A549 (cell line): ENCODE measurements around the gene B4GALT2. TPM values are rescaled to one million over a fixed set of nuclear protein-coding genes. Genes with fewer than 3 reads are reported as not detected.

Experiments used
- ATAC-seq, 2 experiments: fragments of 200-7000 bp in 1 of 2; fragments of >200 bp in 1 of 2; cut with Nextera tagmentation in 1 of 2; cut with Tn5 transposase in 1 of 2; 3 replicates each; pipeline versions ENCODE4 v1.8.0 to v1.9.1; 2018 to 2020; ENCODE audit warnings: mild to moderate bottlenecking in 1 of 2, moderate library complexity in 1 of 2
- CTCF ChIA-PET: fragments of 300-600 bp; sonication (Branson Sonifier 250); formaldehyde crosslinking; extraction: SDS; loops from one replicate; lab custom pipeline; 2021; ENCODE audit warnings: antibody characterized with exemption, inconsistent platforms; lab: Yijun Ruan, JAX
- POLR2A ChIA-PET: fragments of 350-600 bp; formaldehyde crosslinking; extraction: SDS; loops from one replicate; lab custom pipeline; 2021; ENCODE audit warnings: antibody characterized with exemption, inconsistent platforms; lab: Yijun Ruan, JAX
- DNase-seq, 2 experiments: peaks; one replicate each; pipeline versions ENCODE4 v3.0.0 to v3.0.0-alpha.2; 2011 to 2016; ENCODE audit warnings: low read depth in 1 of 2, low spot score in 1 of 2
- FAIRE-seq: peaks from 2 replicates; lab custom pipeline; 2011; peaks lifted over from hg19 to GRCh38; lab: Jason Lieb, UNC
- H3K27ac ChIP-seq, 2 experiments: fragments of >200 bp; sonication (Bioruptor Twin); formaldehyde crosslinking; 3 replicates each; pipeline ENCODE4 v1.5.1; 2016 to 2017
- H3K4me1 ChIP-seq: fragments of >200 bp; sonication (Bioruptor Twin); formaldehyde crosslinking; 3 replicates; pipeline ENCODE4 v1.6.1; 2016
- H3K4me2 ChIP-seq: fragments of >200 bp; sonication (Bioruptor Twin); formaldehyde crosslinking; 3 replicates; pipeline ENCODE4 v1.6.1; 2016
- H3K4me3 ChIP-seq: fragments of >200 bp; sonication (Bioruptor Twin); formaldehyde crosslinking; 3 replicates; pipeline ENCODE4 v1.5.1; 2016
- H3K9me3 ChIP-seq: fragments of >200 bp; sonication (Bioruptor Twin); formaldehyde crosslinking; 3 replicates; pipeline ENCODE4 v1.6.1; 2016
- E2F6 ChIP-seq: IDR thresholded peaks from 2 replicates; pipeline ENCODE4 v1.6.1; 2012; ENCODE audit warnings: low read depth, borderline replicate concordance
- EHMT2 ChIP-seq: fragments of 200-600 bp; sonication (generic); IDR thresholded peaks from 2 replicates; pipeline ENCODE4 v1.6.1; 2016; ENCODE audit warnings: antibody characterized with exemption, low read depth, mild to moderate bottlenecking, moderate library complexity
- EP300 ChIP-seq, 2 experiments: fragments of >200 bp; sonication (Bioruptor Twin); formaldehyde crosslinking; IDR thresholded peaks; 2 replicates in 1 of 2; 3 replicates in 1 of 2; pipeline ENCODE4 v1.6.1; 2016 to 2017
- FOXS1 ChIP-seq: fragments of 250-450 bp; sonication (Bioruptor Pico); IDR thresholded peaks from 2 replicates; pipeline ENCODE4 v1.5.0; 2020; ENCODE audit warnings: mild to moderate bottlenecking, moderate library complexity
- GATA3 ChIP-seq: IDR thresholded peaks from 2 replicates; pipeline ENCODE4 v1.6.1; 2012; ENCODE audit warnings: borderline replicate concordance
- HES2 ChIP-seq: fragments of >200 bp; sonication (Bioruptor Twin); formaldehyde crosslinking; IDR thresholded peaks from 2 replicates; pipeline ENCODE4 v1.6.1; 2016
- JUN ChIP-seq, 2 experiments: fragments of >200 bp; sonication (Bioruptor Twin); formaldehyde crosslinking; IDR thresholded peaks; 2 replicates in 1 of 2; 3 replicates in 1 of 2; pipeline ENCODE4 v1.6.1; 2016 to 2017
- MAZ ChIP-seq: fragments of 150-350 bp; IDR thresholded peaks from 2 replicates; pipeline ENCODE4 v1.6.1; 2014; ENCODE audit warnings: antibody characterized with exemption, low read depth, low read length, borderline replicate concordance
- MYC ChIP-seq: IDR thresholded peaks from 2 replicates; pipeline ENCODE4 v1.6.1; 2012; ENCODE audit warnings: mild to moderate bottlenecking, inconsistent platforms, low read length, improper control_type of control experiment, borderline replicate concordance
- PBX3 ChIP-seq: IDR thresholded peaks from 2 replicates; pipeline ENCODE4 v1.6.1; 2012
- RAD21 ChIP-seq, 2 experiments: fragments of >200 bp in 1 of 2; sonication (Bioruptor Twin) in 1 of 2; formaldehyde crosslinking in 1 of 2; IDR thresholded peaks in 1 of 2; conservative IDR thresholded peaks in 1 of 2; 2 replicates in 1 of 2; 3 replicates in 1 of 2; pipeline ENCODE4 v1.6.1; 2012 to 2018; ENCODE audit warnings: inconsistent platforms in 1 of 2
- RCOR1 ChIP-seq: fragments of 150-350 bp; IDR thresholded peaks from 2 replicates; pipeline ENCODE4 v1.6.1; 2014; ENCODE audit warnings: antibody characterized with exemption, low read length, low read depth
- SMC3 ChIP-seq: fragments of >200 bp; sonication (Bioruptor Twin); formaldehyde crosslinking; IDR thresholded peaks from 3 replicates; pipeline ENCODE4 v1.6.1; 2018; ENCODE audit warnings: inconsistent platforms
- ZFP36 ChIP-seq: fragments of 450-650 bp; IDR thresholded peaks from 2 replicates; pipeline ENCODE4 v1.6.1; 2014; ENCODE audit warnings: borderline replicate concordance; ENCODE audit not compliant: partially characterized antibody
- ZNF302 ChIP-seq: fragments of 250-450 bp; sonication (Bioruptor Pico); IDR thresholded peaks from 2 replicates; pipeline ENCODE4 v1.9.0; 2021; ENCODE audit warnings: inconsistent platforms, mild to moderate bottlenecking, moderate library complexity
- WGBS: methylation state at CpG from one replicate; pipeline ENCODE4 v1.1.6; 2017; ENCODE audit errors: missing lambda C conversion rate; 5-methylcytosine and 5-hydroxymethylcytosine counted together
- polyA plus RNA-seq, 4 experiments: library from polyadenylated mRNA; depleted of rRNA in 3 of 4; stranded (reverse); fragments of >200 nt; fragmentation: RNase III in 1 of 4; extraction: RNeasy Plus Mini Kit Qiagen cat#74134 plus additional on column Dnase treatment in 1 of 4; gene quantifications; 2 replicates in 3 of 4; 3 replicates in 1 of 4; pipeline ENCODE4 v1.2.3, GENCODE V29; 2011 to 2017

B4GALT2 gene
- polyA plus RNA-seq, 2 of the 4 experiments (the other 2 are of a cell fraction) = 19.0 to 35.8 TPM

GRCh38 chr1:43934986-43935324, 44.1 kb upstream of the B4GALT2 start:
- Histone ChIP-seq H3K4me2 (no peak overlapping the region), H3K9me3 (no peaks in the 10 kb centered on the region), H3K4me1 (peaks cover 48% of the 10 kb centered on the region), H3K4me3 (no peak overlapping the region), H3K27ac (peak overlapping the region in 1 of 2 experiments; percentile 92; a peak in 2 of 6 replicates)
- ATAC-seq (no peak; a peak in 1 of 6 replicates), FAIRE-seq (no peak), DNase-seq (no peak)
- WGBS = 79% methylated on average over 2 of the region's 5 CpGs
- CTCF ChIA-PET = interaction anchor here (0.6 to 16.9 kb wide), 44 partner anchors 9 to 708 kb away, joined by 3 to 243 read pairs (median 4); partner anchors contain the start of gene IPO13
- POLR2A ChIA-PET = interaction anchor here (0.6 kb wide), 1 partner anchor 414 kb away, joined by 3 read pairs; no protein-coding TSS in a partner anchor
- TF ChIP-seq ZFP36 (no peak), RAD21 (conservative IDR thresholded peaks at IDR 0.05 in 1 of 2, IDR thresholded peaks at IDR 0.05 in 1 of 2) (peak in 1 of 2 experiments; percentile 21; a peak in 1 of 5 replicates)

GRCh38 chr1:43935711-43936427, 43.1 kb upstream of the B4GALT2 start:
- ATAC-seq = no peak
- DNase-seq = no peak
- no peak for FAIRE-seq
- Histone ChIP-seq H3K4me2 (no peak overlapping the region), H3K4me3 (no peak overlapping the region), H3K4me1 (peaks cover 40% of the 10 kb centered on the region), H3K27ac (peak overlapping the region in 1 of 2 experiments; percentile 92; a peak in 1 of 6 replicates), H3K9me3 (no peaks in the 10 kb centered on the region)
- ChIA-PET POLR2A (no interaction called here), CTCF (interaction anchor here (1.5 to 16.9 kb wide), 11 partner anchors 8 to 176 kb away, joined by 3 to 243 read pairs (median 8); partner anchors contain the start of gene IPO13)
- 90% methylated on average over 6 of the region's 48 CpGs for WGBS
- TF ChIP-seq EP300 (IDR thresholded peaks at IDR 0.05) (no peak), JUN (IDR thresholded peaks at IDR 0.05) (no peak), MYC (no peak), HES2 (no peak), ZFP36 (no peak), GATA3 (no peak), MAZ (no peak), PBX3 (no peak), SMC3 (no peak), E2F6 (no peak), ZNF302 (CRISPR knock-in tag) (no peak), FOXS1 (no peak), EHMT2 (no peak)

- ChIA-PET CTCF (interaction anchor here (1.8 to 16.9 kb wide), 4 partner anchors 9 to 172 kb away, joined by 5 to 243 read pairs (median 18); partner anchors contain the start of gene IPO13), POLR2A (no interaction called here)
- Histone ChIP-seq H3K4me2 (peak overlapping the region; percentile 55), H3K4me3 (no peak overlapping the region), H3K4me1 (peaks cover 40% of the 10 kb centered on the region), H3K27ac (peak overlapping the region; percentile 64 to 83; a peak in 5 of 6 replicates), H3K9me3 (no peaks in the 10 kb centered on the region)
- TF ChIP-seq MYC (no peak), RCOR1 (no peak), ZNF302 (CRISPR knock-in tag) (no peak)
- no peak for ATAC-seq
- DNase-seq = no peak
- no peak for FAIRE-seq
- WGBS = 96% methylated on average over 30 of the region's 56 CpGs
Observed at GRCh38 chr1:43936431-43937151, 42.4 kb upstream of the B4GALT2 start.
